Thymus (tissue), 11 donors: ENCODE results near the gene PSENEN. TPM values are rescaled to one million over a fixed set of nuclear protein-coding genes. Genes with fewer than 3 reads are reported as not detected.

ENCODE experiments used
- DNase-seq, 9 donors: peaks; one replicate each; pipeline ENCODE4 v3.0.0-alpha.2; 2013; ENCODE audit warnings: low spot score in 9 of 9, low read depth in 6 of 9, missing footprints in 1 of 9
- H3K27ac ChIP-seq, 2 donors: one replicate each; pipeline ENCODE4 v1.5.1; 2013; ENCODE audit warnings: control low read depth in 1 of 2, low read depth in 1 of 2, low read length in 1 of 2, mild to moderate bottlenecking in 1 of 2, moderate library complexity in 1 of 2
- H3K27me3 ChIP-seq, 2 donors: one replicate each; pipeline ENCODE4 v1.5.1; 2013; ENCODE audit warnings: low read length in 1 of 2; ENCODE audit not compliant: control insufficient read depth in 2 of 2, insufficient read depth in 1 of 2
- H3K36me3 ChIP-seq, 2 donors: one replicate each; pipeline ENCODE4 v1.5.1; 2013; ENCODE audit warnings: low read length in 1 of 2, mild to moderate bottlenecking in 1 of 2, moderate library complexity in 1 of 2; ENCODE audit not compliant: control insufficient read depth in 2 of 2, insufficient read depth in 2 of 2
- H3K4me1 ChIP-seq, 2 donors: one replicate each; pipeline ENCODE4 v1.5.1; 2013; ENCODE audit warnings: low read length in 2 of 2; ENCODE audit not compliant: control insufficient read depth in 2 of 2, insufficient read depth in 2 of 2
- H3K4me3 ChIP-seq, 2 donors: one replicate each; pipeline ENCODE4 v1.5.1; 2013; ENCODE audit warnings: low read length in 2 of 2, control low read depth in 1 of 2, mild to moderate bottlenecking in 1 of 2
- H3K9me3 ChIP-seq, 2 donors: one replicate each; pipeline ENCODE4 v1.5.1; 2013; ENCODE audit warnings: low read length in 1 of 2, mild to moderate bottlenecking in 1 of 2; ENCODE audit not compliant: control insufficient read depth in 2 of 2, insufficient read depth in 1 of 2
- WGBS: extraction: QIAGEN DNeasy Blood & Tissue Kit; methylation state at CpG from one replicate; pipeline ENCODE4 v1.1.7; 2013; 5-methylcytosine and 5-hydroxymethylcytosine counted together
- polyA plus RNA-seq: library from polyadenylated mRNA; stranded (reverse); fragments of 200-250 nt; gene quantifications from one replicate; pipeline ENCODE4 v1.2.3, GENCODE V29; 2013
- total RNA-seq: library from RNA; stranded (reverse); fragments of 120-200 nt; gene quantifications from one replicate; pipeline ENCODE4 v1.2.4, GENCODE V29; 2013
- donor health status: healthy.

PSENEN gene
- total and polyA plus RNA-seq, 2 donors = 65.1 to 104 TPM

DNA sequence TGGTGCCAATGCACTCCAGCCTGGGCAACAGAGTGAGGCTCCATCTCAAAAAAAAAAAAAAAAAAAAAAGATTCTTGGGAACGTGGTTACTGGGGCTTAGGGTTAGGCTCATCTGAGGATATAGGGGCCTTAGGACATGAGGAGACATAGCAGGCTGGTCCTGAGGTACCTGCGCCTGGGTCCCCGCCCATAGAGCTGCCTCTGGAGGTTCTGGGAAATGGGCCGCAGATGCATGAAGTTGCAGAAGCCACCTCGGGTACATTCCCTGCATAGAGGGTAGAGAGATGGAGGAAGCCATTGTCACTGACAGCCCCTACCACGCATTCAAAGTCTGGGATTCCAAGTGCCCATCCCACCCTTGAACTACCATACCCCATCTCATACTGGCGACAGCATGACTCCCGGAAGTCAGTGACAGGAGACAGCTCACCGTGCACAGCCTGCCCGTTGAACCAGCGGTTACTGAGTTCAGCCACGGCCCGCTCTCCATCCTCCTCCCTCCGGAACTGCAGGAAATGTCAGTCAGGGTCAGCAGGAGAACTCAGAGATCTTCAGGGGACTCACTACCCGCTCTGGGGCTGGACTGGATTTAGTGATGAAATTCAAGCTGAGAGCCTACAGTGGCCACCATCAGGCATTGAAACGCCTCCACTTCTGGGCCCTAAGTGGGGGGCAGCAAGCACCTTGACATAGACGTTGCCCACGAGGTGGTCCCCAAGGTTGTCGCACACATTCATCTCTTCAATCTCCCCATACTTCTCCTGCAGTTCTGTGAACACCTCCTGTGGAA lies 1.6 kb upstream of the PSENEN start:
- H3K4me3 ChIP-seq = peak overlapping the region in 1 of 2 donors; percentile 90
- DNase-seq = no peak
- peak overlapping the region; percentile 98 to 100 for H3K27ac ChIP-seq
- 94% methylated on average over 19 of the region's 19 CpGs for WGBS
- peaks cover 30 to 59% of the 10 kb centered on the region in 2 donors for H3K4me1 ChIP-seq
- H3K27me3 ChIP-seq = no peaks in the 10 kb centered on the region
- peaks cover 2 to 9% of the 10 kb centered on the region in 2 donors for H3K36me3 ChIP-seq
- H3K9me3 ChIP-seq = peaks cover 0 to 3% of the 10 kb centered on the region in 2 donors

DNA sequence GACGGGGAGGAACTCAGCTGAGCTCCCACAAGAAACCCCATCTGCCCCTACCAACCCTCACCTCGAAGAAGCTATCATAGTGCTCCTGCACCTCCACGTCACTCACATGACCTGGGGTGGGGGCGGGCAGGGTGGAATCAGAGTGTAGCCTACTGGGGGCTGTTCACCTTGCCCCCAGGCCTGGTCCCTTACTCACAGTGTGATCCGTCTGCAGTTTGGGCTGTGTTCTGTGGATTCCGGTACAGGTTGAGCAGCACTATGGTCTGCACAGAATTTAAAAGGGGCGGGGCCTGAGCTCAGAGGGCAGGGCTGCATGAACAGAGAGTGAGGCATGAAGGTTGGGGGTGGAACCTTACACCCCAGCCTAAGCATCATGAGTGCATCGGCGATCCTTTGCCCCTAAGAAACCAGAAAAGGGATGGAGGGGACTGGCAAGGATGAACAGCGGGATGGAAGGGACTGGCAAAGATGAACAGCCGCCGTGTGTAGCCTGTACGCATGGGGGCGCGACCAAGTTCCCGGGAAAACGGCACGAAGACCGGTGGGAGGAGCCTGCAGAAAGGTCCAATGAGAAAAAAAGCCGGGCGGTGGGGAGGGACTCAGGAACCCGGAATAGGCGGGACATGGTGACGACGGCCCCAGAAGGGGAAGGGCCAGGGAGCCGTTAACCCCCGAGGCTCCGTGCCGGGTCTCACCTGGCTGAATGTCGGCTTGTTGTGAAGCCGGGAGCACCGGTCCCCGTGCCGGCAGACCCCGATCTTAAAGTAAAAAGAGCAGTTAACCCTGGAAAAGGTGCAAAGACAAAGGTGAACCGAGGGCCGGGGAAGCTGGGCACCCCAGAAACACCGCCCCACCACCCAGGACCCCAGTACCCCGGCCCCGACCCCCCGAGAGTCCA lies 772 bp upstream of the PSENEN start:
- H3K27me3 ChIP-seq = no peaks in the 10 kb centered on the region
- peaks cover 0 to 3% of the 10 kb centered on the region in 2 donors for H3K9me3 ChIP-seq
- H3K27ac ChIP-seq = peak overlapping the region; percentile 98 to 100
- peak; percentile 88 to 98 (median 94) for DNase-seq
- H3K4me3 ChIP-seq = peak overlapping the region; percentile 89 to 90
- H3K4me1 ChIP-seq = peaks cover 34 to 64% of the 10 kb centered on the region in 2 donors
- peaks cover 0 to 3% of the 10 kb centered on the region in 2 donors for H3K36me3 ChIP-seq
- 8% methylated on average over 41 of the region's 41 CpGs for WGBS

DNA sequence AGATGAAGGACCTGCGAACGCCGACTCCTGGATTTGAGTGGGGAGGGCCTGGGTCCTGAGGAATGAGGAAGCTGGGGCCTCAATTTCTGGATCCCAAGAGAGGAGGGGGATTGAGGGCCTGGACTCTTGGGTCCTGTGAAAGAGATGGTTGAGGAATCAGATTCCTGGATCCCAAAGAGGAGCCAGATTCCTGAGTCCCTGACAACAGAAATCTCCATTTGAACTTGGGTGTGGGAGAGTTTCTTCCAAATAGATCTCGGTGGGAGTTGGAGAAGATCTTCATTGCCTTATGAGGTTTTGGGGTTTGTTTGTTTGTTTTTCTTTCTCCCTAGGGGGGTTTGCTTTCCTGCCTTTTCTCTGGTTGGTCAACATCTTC lies 624 bp downstream of the PSENEN start:
- no peak for DNase-seq
- Histone ChIP-seq H3K9me3 (peaks cover 0 to 3% of the 10 kb centered on the region in 2 donors), H3K27ac (peak overlapping the region in 1 of 2 donors; percentile 98), H3K36me3 (peaks cover 0 to 3% of the 10 kb centered on the region in 2 donors), H3K4me1 (peaks cover 30 to 54% of the 10 kb centered on the region in 2 donors), H3K4me3 (peak overlapping the region; percentile 89 to 90), H3K27me3 (no peaks in the 10 kb centered on the region)
- WGBS = 24% methylated on average over 4 of the region's 4 CpGs

DNA sequence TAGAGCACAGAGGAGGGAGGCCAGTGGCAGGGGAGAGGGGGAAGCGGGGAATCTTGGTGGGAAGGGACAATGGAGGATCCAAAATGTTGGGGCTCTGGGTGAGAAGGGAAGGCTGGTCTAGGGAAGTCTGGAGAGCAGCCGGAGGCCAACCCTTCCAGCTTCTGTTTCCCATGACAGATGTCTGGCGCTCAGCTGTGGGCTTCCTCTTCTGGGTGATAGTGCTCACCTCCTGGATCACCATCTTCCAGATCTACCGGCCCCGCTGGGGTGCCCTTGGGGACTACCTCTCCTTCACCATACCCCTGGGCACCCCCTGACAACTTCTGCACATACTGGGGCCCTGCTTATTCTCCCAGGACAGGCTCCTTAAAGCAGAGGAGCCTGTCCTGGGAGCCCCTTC lies 1.1 kb downstream of the PSENEN start:
- no peak overlapping the region for H3K27ac ChIP-seq
- no peak overlapping the region for H3K4me3 ChIP-seq
- peaks cover 29 to 49% of the 10 kb centered on the region in 2 donors for H3K4me1 ChIP-seq
- H3K9me3 ChIP-seq = peaks cover 0 to 3% of the 10 kb centered on the region in 2 donors
- peaks cover 0 to 3% of the 10 kb centered on the region in 2 donors for H3K36me3 ChIP-seq
- WGBS = 96% methylated on average over 5 of the region's 5 CpGs
- DNase-seq = no peak
- H3K27me3 ChIP-seq = no peaks in the 10 kb centered on the region

DNA sequence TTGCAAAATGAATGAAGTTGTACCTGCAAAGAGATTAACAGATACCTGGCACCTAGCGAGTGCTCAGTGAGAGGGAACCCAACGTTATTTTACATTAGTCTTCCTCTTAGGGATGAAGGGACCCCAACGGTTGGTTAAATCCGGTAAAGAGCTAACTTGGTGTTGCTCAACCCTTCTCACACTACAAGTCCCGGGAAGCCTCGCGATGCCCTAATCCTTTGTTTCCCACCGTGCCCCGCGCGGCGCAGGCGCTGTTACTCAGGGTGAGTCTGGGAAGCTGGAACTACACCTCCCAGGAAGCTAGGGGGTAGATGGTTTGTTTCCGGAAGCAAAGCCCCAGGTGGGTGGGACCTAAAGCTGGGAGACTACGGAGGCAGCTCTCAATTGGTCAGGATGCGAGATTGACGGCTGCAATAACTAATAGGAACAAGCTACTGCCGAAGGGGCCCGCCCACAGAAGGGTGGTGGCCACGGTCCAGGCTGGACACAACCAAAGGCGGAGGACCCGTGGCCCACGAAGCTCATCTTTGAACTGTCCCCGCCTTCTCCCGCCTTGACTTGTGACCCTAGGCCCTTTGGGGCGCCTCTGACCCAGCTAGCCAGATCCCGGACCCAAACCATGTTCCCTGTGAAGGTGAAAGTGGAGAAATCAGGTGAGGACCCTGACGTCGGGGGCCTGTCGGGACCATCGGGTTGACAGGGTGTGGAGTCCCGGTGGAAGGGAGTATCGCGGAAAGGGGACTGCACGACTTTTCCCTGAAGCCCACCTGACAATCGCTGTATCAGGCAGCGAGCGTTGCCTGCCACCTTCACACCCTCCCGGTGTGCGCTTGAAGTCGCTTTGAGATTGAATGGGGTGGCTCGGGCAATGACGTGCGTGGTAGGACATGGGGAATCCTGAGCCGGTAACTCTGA lies 2.9 kb downstream of the PSENEN start, which contains the start of gene LIN37:
TSS of gene LIN37 (plus strand) at position 471 of the 915 bp plus-strand sequence. CDS start at position 620, 149 bp downstream.
- H3K4me1 ChIP-seq = peaks cover 16 to 34% of the 10 kb centered on the region in 2 donors
- H3K27me3 ChIP-seq = no peaks in the 10 kb centered on the region
- peak within 1 kb of the TSS; percentile 48 to 53 for H3K27ac ChIP-seq
- H3K9me3 ChIP-seq = peaks cover 0 to 3% of the 10 kb centered on the region in 2 donors
- peaks cover 8 to 10% of the 10 kb centered on the region in 2 donors for H3K36me3 ChIP-seq
- H3K4me3 ChIP-seq = peak within 1 kb of the TSS; percentile 67 to 86
- peak; percentile 95 to 100 (median 99) for DNase-seq
- WGBS = 1% methylated on average over 45 of the region's 45 CpGs

DNA sequence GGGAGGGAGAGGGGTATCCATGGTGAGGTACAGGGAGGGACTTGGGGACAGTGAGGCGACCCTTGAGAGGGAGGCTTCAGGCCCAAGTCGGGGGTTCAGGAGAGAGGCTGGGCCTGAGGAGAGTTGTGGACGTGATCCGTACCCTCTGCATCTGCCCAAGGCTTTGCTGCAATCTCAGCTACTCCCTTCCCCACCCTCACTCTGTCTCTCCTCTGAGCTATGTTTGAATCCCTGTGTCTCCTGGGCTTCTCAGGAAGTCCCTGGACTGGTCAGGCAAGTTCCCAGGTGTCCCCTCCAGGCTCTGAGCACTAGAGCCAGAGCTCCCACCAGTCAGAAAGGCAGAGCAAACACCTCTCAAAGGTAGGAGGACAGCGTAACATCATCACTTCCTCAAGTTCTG lies 4.7 kb downstream of the PSENEN start:
- H3K4me1 ChIP-seq = peaks cover 12 to 26% of the 10 kb centered on the region in 2 donors
- no peak for DNase-seq

DNA sequence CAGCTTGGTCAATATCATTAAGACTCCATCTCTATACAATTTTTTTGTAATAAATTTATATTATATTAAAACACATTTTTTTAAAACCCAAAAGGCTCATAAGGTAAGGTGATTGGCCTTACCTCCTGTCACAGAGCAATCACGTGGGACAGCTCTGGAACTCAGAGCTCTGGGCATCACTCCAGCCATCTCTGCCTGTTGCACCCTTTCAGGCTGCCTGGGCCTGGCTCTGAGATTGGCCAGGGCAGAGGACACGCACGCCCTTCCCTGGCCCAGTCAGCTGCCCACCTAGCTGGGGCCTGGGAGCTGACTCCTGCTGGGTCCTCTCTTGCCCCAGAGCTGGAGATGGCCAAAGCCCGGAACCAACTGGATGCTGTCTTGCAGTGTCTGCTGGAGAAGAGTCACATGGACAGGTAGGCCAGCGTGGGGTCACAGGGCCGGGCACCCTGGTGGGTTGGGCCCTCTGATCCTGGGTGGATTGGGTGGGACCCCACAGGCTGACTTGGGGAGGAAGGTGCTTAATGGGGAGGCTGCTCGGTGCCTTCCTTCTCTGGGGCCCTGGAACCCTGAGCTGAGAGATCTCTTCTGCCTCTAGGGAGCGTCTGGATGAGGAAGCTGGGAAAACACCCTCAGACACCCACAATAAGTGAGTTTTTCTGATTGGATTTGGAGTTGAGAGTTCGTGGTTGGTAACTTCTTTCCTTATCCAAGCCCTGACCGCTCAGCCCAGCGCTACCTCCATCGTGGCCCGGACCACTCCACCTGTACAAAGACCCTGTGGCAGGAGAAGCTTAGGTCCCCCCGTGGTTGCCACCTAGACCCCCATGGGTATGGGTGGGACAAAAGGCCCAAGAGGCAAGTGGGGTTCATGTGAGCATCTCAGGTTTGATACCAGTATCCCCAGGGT lies 6.6 kb downstream of the PSENEN start:
- 97% methylated on average over 14 of the region's 14 CpGs for WGBS
- Histone ChIP-seq H3K27ac (no peak overlapping the region), H3K4me1 (peaks cover 14 to 32% of the 10 kb centered on the region in 2 donors), H3K4me3 (no peak overlapping the region), H3K9me3 (peaks cover 0 to 7% of the 10 kb centered on the region in 2 donors), H3K27me3 (peaks cover 17 to 24% of the 10 kb centered on the region in 2 donors), H3K36me3 (peaks cover 8 to 24% of the 10 kb centered on the region in 2 donors)
- no peak for DNase-seq

More for the DNA sequence above, 4.7 kb downstream of the PSENEN start:
- Histone ChIP-seq H3K9me3 (no peaks in the 10 kb centered on the region), H3K36me3 (peaks cover 8 to 24% of the 10 kb centered on the region in 2 donors), H3K27ac (no peak overlapping the region), H3K27me3 (peaks cover 0 to 5% of the 10 kb centered on the region in 2 donors), H3K4me3 (no peak overlapping the region)
- WGBS = 98% methylated on average over 5 of the region's 5 CpGs
